ENCODE measurements around the gene CPSF2.
"Not testable (repeated sequence)": the region's sequence is repeated elsewhere in the genome, so short reads cannot be mapped to it uniquely, and the experiment has no call there.

Gene CPSF2

DNA sequence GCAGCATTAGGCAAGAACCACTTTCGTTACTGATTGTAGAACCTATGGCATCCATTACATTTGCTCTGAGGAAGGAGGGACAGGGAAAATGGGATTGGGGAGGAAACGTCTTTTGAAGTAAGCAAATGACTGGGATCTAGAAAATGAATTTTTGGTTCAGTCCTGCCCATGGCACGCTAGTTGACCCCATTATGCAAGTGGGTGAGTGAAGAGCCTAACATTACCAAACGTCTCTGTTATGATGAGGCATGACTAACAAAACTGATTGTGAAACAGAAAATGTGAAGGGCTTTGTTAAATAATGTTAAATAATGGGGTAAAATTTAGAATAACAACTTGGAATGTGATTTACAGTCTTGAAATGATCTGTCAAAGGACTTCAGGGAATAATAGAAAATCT lies 38.9 kb downstream of the CPSF2 start:
- no peak for DNase-seq (ENCODE audit: low read depth)

DNA sequence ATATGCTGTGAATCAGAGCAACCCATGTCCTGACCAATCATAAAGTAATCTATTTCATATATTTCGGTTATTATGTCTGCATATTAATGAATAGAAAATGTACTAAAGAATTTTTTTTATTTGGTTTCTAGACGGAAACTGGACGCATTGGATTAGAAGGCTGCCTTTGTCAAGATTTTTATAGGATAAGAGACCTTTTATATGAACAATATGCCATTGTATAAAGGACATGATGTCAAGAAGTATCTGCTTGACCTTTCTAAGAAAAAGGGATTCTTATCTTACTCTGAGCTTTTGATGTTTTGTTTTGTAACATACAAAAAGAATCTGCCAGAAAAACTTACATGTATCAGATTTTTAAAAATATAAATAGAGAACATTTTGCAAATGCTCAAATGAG lies 39.8 kb downstream of the CPSF2 start:
- no peak for DNase-seq (ENCODE audit: low read depth)

DNA sequence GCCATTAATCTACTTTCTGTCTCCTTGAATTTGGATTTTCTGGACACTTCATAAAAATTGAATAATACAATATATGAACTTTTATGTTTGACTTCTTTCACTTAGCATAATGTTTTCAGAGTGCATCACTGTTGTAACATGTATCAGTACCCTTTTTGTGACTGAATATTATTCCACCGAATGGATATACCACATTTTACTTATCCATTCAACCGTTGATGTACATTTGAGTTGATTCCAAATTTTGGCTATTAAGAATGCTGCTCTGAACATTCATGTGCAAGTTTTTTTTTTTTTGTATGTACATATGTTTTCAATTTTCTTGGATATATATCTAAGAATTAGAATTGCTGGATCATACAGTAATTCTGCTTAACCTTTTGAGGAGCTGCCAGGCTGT lies 43.2 kb downstream of the CPSF2 start:
- DNase-seq (ENCODE audit: low read depth): no peak

DNA sequence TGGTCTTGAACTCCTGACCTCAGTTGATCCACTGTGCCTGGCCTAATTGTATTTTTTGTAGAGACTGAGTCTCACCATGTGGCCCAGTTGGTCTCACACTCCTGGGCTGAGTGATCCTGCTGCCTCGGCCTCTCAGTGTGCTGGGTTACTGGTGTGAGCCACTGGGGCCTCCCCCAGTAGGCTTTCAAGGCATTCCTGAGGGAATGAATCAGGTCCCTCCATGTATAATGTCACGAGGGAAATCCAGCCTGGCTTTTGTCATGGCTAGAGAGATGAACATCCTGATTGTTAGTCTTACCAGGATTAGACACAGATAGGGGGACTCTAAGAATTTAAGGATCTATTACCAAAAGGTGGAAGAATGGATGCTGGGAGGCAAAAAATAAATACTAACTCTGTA lies 51.9 kb downstream of the CPSF2 start:
- no peak for DNase-seq (ENCODE audit: low read depth)

DNA sequence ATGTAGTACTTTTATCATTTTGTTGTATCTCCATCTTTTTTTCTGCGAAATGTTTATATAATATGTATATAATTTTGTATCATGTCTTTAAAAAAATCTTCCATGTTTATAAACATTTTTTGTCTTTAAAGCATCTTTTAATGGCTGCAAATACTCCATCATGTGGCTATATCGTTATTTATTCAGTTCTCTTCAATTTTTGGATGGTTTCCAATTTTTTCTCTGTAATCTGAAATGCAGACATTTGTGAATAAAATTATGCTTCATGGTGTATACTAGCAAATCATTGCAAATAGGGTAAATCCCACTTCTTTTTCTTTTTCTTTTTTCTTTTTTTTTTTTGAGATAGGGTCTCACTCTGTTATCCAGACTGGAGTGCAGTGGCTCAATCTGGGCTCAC lies 54.0 kb downstream of the CPSF2 start:
- DNase-seq (ENCODE audit: low read depth): no peak

DNA sequence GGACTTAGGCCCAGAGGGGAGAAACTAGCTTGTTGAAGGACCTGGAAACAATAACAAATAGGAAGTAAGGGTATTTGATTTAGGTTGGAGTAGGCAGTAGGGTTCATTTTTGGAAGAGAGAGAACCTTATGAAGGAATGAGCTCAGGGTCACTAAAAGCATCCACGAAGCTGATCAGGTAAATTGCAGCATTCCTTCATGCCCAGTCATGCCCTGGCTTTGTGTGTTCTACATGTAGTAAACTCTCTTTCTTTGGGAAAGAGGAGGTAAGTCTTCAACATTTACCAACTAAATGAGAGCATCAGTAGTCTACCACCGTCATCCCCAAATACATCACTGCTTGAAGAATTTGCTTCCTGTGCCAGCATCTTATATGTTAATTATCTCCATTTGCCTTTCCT lies 54.7 kb downstream of the CPSF2 start:
- DNase-seq (ENCODE audit: low read depth): no peak

DNA sequence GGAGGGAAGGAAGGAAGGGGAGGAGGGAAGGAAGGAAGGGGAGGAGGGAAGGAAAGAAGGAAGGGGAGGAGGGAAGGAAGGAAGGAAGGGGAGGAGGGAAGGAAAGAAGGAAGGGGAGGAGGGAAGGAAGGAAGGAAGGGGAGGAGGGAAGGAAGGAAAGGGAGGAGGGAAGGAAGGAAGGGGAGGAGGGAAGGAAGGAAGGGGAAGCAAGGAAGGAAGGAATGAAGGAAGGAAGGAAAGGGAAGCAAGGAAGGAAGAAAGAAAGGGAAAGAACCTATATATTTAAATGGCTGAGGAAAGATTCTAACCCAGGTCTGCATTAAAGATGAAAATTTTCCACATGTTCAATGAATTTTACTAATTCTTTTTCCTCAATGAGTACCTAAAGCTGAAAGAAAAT lies 57.4 kb downstream of the CPSF2 start:
- not testable (repeated sequence) for DNase-seq (ENCODE audit: low read depth)

DNA sequence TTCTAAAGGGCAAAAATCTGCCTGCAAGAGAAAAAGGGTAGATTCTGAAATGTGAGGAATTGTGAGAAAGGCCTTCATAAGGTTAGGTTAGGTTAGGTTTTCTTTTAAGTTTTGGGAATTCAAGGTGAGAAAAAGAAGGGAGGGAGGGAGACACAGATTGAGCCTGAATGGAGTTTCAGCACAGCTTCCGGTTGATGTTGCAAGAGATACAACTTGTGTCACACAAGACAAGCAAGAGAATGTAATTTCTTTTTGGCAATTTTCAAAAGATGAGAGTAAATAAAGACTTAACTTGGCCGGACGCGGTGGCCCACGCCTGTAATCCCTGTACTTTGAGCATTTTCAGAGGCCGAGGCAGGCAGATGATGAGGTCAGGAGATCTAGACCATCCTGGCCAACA lies 63.8 kb downstream of the CPSF2 start:
- no peak for DNase-seq (ENCODE audit: low read depth)

DNA sequence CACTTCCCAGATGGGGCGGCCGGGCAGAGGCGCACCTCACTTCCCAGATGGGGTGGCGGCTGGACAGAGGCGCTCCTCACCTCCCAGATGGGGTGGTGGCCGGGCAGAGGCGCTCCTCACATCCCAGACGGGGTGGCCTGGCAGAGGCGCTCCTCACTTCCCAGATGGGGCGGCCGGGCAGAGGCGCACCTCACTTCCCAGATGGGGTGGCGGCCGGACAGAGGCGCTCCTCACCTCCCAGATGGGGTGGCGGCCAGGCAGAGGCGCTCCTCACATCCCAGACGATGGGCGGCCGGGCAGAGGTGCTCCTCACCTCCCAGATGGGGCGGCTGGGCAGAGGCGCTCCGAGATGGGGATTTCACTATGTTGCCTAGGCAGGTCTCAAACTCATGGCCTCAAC lies 65.8 kb downstream of the CPSF2 start:
- DNase-seq (ENCODE audit: low read depth): not testable (repeated sequence)

DNA sequence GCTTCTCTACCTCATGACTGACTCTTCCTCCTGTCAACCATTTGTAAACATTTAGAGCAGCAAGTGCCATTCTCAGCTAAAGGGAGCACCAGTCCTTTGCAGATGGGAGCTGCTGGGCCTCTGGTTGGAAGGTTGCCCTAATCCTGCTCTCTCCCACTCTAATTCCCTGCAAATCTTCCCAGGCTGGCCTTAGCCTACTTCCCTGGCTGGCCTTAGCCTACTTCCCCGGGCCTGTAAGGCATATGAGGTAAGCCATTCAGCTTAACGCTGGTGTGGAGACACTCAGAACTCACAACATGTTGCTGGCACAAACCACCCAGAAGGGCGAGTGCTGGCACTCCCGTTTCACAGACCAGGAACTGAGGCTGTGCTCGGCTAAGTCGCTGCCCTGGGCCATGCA lies 69.0 kb downstream of the CPSF2 start:
- no peak for DNase-seq (ENCODE audit: low read depth)

DNA sequence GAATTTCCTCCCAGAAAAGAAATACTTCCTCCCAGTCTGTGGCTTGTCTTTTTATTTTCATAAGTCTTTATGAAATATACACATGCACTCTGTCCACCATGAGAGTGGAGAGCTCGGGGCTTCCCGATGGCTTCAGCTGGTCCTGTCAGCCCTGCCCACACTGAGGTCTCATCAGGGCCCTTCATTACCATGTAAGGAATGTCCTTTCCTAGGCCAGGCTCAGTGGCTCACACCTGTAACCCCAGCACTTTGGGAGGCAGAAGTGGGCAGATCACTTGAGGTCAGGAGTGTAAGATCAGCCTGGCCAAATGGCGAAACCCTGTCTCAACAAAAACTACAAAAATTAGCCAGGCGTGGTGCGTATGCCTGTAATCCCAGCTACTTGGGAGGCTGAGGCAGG lies 77.0 kb downstream of the CPSF2 start:
- no peak for DNase-seq (ENCODE audit: low read depth)

DNA sequence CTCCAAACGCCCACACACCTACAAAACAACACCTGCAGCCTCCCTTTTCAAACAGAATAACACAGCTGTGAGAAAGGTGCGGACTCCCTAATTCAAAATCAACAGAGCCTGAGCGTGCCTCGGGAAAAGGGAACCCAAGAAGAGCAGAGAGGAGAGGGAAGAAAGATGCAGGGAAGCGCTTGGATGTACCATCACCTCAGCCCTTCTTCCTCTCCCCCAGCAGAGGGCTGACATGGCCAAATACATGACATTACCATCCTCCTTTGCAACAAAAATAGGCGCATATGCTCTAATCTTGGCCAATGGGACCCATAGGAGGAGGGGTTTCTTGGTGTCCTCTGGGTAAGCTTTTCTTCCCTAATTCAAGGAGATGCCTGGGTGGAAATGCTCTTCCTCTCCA lies 78.0 kb downstream of the CPSF2 start:
- no peak for DNase-seq (ENCODE audit: low read depth)

DNA sequence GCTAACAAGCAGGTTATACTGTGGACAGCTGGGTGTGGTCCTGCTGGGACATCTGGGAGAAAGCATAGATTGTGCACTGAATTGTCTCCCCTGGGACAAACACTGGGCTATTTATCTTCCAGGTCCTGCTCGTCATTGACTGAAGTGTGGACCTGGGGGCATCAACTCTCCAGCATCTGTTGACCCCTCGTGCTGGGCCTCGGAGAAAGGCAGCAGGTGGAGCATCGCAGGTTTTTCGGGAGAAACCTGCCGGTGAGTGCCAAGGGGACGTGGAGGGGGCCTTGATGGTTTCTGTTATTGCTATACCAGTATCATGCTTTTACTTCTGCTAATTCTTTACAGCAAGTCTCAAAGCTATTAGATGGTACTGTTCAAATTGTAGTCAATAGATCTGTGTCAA lies 81.3 kb downstream of the CPSF2 start:
- no peak for DNase-seq (ENCODE audit: low read depth)

DNA sequence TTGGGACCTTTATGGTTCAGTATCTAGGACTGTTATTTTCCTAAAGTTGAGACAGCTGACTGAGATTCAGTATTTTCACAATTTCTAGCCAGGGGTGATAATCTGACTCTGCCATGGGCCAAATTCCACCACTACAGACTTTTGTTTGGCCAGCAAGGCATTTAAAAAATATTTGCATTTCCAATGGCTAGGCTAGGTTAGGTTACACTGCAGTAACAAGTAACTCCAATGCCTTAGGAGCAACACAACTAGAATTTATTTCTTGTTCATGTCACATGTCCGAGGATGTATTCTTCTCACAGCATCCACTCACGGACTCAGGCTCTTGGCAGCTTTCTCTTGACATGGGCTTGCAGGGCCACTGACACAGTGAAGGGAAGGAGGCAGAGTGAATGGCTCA lies 83.0 kb downstream of the CPSF2 start:
- DNase-seq (ENCODE audit: low read depth): no peak

DNA sequence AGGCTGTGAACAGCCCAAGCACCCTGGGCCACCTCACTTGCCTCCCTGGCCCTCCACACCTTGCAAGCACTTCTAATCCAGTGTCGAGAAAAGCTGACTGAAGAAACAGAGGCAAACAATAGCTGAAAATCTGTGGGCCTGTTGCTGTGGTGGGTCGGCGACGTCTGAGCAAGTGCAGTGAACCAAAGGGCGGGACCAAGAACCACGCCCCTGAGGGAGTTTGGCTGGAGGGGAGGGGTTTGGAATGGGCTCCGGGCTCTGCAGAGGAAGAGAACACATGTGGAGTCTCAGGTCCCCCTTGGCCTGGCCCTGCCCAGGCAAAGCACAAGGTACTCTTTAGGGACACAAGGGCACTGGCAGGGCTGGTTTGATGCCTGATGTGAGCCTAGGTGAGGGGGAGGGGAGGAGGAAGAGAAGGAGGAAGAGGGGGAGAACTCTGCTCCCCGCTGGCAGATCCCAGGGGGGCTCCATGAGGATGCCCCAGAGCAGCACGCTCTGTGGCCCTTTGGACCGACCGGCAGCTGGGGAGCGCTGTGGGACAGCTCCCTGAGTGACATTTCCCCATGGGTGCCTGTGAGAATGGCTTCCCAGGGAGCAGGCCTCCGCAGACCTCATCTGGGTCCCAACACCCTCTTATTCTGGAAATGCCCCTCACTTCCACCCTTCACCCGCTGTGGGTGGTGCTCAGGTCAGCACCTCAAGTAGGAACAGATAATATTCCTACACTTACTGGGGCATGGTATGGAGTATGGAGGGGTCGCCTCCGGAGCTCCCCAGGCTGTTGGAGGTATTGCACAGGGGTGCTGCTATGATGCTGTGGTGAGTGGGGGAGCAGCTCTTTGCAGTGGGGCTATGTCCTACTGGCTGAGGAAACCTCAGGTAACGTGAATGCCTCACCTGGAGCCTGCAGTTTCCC lies 85.5 kb downstream of the CPSF2 start:
- no peak for DNase-seq (ENCODE audit: low read depth)

DNA sequence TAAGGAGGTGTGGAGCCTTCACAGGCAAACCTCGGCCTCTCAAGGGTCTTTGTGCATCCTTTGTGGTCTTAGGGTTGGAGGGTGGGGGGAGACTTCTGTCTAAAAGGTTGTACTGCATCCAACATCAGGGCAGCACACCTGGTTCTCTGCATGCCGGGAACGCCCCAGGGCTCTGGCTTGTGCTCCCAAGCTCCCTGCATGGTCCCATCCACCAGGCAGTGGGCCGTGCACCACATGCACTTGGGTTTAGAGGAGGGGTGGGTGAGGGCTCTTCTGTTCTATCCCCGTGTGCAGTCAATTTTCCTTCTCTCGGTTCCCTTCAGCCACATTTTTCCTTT lies 86.1 kb downstream of the CPSF2 start:
- DNase-seq (ENCODE audit: low read depth): no peak

DNA sequence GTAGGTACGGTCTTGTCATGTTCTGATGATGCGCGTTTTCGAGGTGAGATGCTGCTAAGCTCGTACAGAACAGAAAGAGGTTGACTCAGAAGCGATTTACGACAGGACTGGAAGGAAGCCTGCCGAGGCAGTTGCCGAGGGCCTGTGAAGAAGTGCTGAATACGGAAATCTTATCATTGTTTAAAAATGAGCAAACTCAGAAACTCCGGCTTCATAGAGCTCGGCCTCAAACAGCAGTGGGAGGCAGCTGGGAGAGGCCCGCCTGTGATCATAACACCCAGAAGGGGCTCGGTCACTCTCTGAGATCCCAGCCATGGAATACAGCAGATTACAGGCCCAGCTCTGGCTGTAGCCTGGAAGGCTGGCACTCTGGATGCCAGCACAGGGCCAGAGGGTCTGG lies 87.4 kb downstream of the CPSF2 start:
- no peak for DNase-seq (ENCODE audit: low read depth)

DNA sequence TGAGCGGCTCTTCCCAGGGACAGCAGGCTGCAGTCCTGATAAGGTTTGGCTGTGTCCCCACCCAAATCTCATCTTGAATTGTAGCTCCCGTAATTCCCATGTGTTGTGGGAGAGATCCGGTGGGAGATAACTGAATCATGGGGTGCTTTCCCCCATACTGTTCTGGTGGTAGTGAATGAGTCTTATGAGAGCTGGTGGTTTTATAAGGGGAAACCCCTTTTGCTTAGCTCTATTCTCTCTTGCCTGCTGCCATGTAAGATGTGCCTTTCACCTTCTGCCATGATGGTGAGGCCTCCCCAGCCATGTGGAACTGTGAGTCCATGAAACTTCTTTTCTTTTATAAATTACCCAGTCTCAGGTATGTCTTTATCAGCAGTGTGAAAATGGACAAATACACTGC lies 91.4 kb downstream of the CPSF2 start:
- DNase-seq (ENCODE audit: low read depth): not testable (repeated sequence)

DNA sequence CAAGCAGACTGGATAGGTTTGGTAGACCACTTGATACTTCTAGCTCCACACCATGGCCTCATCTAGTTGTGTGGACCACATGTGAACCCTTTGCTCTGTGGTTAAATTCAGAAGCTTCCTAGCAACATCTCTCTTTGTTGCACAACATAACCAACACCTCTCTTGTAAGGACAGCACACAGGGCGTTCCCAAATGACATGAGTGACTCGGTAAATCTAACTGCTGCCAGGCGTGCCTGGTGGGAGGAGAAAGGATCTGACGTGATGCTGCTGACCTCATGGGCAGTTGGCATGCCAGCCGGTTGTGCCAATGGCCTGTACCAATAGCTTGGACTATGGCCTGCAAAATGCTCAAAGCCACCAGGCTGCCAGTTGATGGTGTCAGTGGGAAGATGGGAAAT lies 93.8 kb downstream of the CPSF2 start:
- no peak for DNase-seq (ENCODE audit: low read depth)

DNA sequence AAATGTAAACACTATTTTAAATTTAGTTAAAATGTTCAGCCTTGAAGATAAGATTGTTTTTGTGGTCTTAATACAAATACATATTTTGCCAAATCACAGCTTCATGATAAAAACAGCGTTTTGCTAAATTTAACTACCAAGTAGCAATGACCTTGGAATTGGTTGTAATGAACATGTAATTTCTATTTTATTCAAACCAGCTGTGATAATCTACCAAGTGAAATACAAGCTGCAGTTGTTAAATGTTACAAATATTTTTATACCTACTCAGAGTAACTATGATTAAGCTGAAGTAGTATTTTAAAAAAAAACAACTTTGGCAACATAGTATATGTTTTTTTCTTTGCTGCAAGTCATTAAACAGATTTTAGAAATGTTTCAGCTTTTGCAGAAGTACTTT lies 96.2 kb downstream of the CPSF2 start:
- DNase-seq (ENCODE audit: low read depth): no peak

All from stimulated activated CD8-positive, alpha-beta memory T cell treated with anti-CD3 and anti-CD28 coated beads, Interleukin-15, amount 100 ng/mL, for 24 hours (primary cell).